Right atrium auricular region (tissue), 2 donors: Measurements from ENCODE around the gene DLGAP4. TPM values are rescaled to one million over a fixed set of nuclear protein-coding genes. Genes with fewer than 3 reads are reported as not detected.

Experiments
- DNase-seq: peaks from one replicate; pipeline ENCODE4 v3.0.0-alpha.2; 2019; ENCODE audit warnings: low spot score
- H3K27ac ChIP-seq, 2 donors: fragments of 200-600 bp; sonication (generic); 1 replicate in 1 of 2; 2 replicates in 1 of 2; pipeline ENCODE4 v1.5.1; 2016 to 2019
- H3K27me3 ChIP-seq, 2 donors: fragments of 200-600 bp; sonication (generic); one replicate each; pipeline versions ENCODE4 v1.5.1 to v1.6.0; 2017 to 2019
- H3K36me3 ChIP-seq: fragments of 200-600 bp; sonication (generic); one replicate; pipeline ENCODE4 v1.5.1; 2016
- H3K4me1 ChIP-seq, 2 donors: fragments of 200-600 bp; sonication (generic); one replicate each; pipeline versions ENCODE4 v1.5.1 to v1.6.0; 2017 to 2019
- H3K4me3 ChIP-seq, 2 donors: fragments of 200-600 bp; sonication (generic); 1 replicate in 1 of 2; 2 replicates in 1 of 2; pipeline ENCODE4 v1.5.1; 2017 to 2019; ENCODE audit warnings: mild to moderate bottlenecking in 1 of 2, moderate library complexity in 1 of 2
- H3K9me3 ChIP-seq, 2 donors: fragments of 200-600 bp; sonication (generic); one replicate each; pipeline ENCODE4 v1.5.1; 2019
- CTCF ChIP-seq, 2 donors: fragments of 200-600 bp; sonication (generic); IDR thresholded peaks; one replicate each; pipeline ENCODE4 v1.5.1; 2019; ENCODE audit warnings: antibody characterized with exemption in 2 of 2
- total RNA-seq, 2 donors: library from RNA; depleted of rRNA; stranded (reverse); fragments of >200 nt; gene quantifications; one replicate each; pipeline ENCODE4 v1.1.0, GENCODE V29; 2016

DLGAP4 gene
- total RNA-seq, 2 donors from 2014 or later = 30.0 to 50.2 TPM

- TF ChIP-seq CTCF (IDR thresholded peaks at IDR 0.05) = no peak
- Histone ChIP-seq H3K4me1 (no peaks in the 10 kb centered on the region), H3K27ac (no peak overlapping the region), H3K36me3 (no peaks in the 10 kb centered on the region), H3K27me3 (no peaks in the 10 kb centered on the region), H3K4me3 (no peak overlapping the region), H3K9me3 (no peaks in the 10 kb centered on the region)
- no peak for DNase-seq
Measured at GRCh38 chr20:36262440-36262839, 43.7 kb upstream of the DLGAP4 start.

GRCh38 chr20:36264426-36265246 lies 41.5 kb upstream of the DLGAP4 start:
- Histone ChIP-seq H3K27ac (no peak overlapping the region), H3K4me3 (no peak overlapping the region)
- DNase-seq = no peak

GRCh38 chr20:36266189-36266588 lies 40.0 kb upstream of the DLGAP4 start:
- Histone ChIP-seq H3K9me3 (no peaks in the 10 kb centered on the region), H3K27me3 (no peaks in the 10 kb centered on the region), H3K4me1 (no peaks in the 10 kb centered on the region), H3K4me3 (no peak overlapping the region), H3K36me3 (no peaks in the 10 kb centered on the region), H3K27ac (no peak overlapping the region)
- DNase-seq = no peak
- TF ChIP-seq CTCF (IDR thresholded peaks at IDR 0.05) = no peak

More at GRCh38 chr20:36264426-36265246, 41.5 kb upstream of the DLGAP4 start:
- TF ChIP-seq CTCF (IDR thresholded peaks at IDR 0.05) = no peak
- Histone ChIP-seq H3K36me3 (no peaks in the 10 kb centered on the region), H3K9me3 (no peaks in the 10 kb centered on the region), H3K27me3 (no peaks in the 10 kb centered on the region), H3K4me1 (no peaks in the 10 kb centered on the region)

- no peak for TF ChIP-seq CTCF (IDR thresholded peaks at IDR 0.05)
- Histone ChIP-seq H3K36me3 (no peaks in the 10 kb centered on the region), H3K9me3 (no peaks in the 10 kb centered on the region), H3K4me3 (no peak overlapping the region), H3K27ac (no peak overlapping the region), H3K4me1 (no peaks in the 10 kb centered on the region), H3K27me3 (no peaks in the 10 kb centered on the region)
- DNase-seq = no peak
Measured at GRCh38 chr20:36267605-36268381, 38.3 kb upstream of the DLGAP4 start.

- no peak for DNase-seq
- Histone ChIP-seq H3K27me3 (no peaks in the 10 kb centered on the region), H3K4me3 (no peak overlapping the region), H3K4me1 (no peaks in the 10 kb centered on the region), H3K9me3 (no peaks in the 10 kb centered on the region), H3K36me3 (no peaks in the 10 kb centered on the region), H3K27ac (no peak overlapping the region)
- no peak for TF ChIP-seq CTCF (IDR thresholded peaks at IDR 0.05)
Measured at GRCh38 chr20:36268440-36269342, 37.4 kb upstream of the DLGAP4 start.
